Measurements from ENCODE around the gene LHFPL4. TPM values are rescaled to one million over a fixed set of nuclear protein-coding genes. Genes with fewer than 3 reads are reported as not detected.
A peak's percentile ranks its signal among the peaks of the same experiment; 100 is the strongest.

The LHFPL4 gene
- polyA plus RNA-seq, 1 donor from 2014 or later = not detected

DNA sequence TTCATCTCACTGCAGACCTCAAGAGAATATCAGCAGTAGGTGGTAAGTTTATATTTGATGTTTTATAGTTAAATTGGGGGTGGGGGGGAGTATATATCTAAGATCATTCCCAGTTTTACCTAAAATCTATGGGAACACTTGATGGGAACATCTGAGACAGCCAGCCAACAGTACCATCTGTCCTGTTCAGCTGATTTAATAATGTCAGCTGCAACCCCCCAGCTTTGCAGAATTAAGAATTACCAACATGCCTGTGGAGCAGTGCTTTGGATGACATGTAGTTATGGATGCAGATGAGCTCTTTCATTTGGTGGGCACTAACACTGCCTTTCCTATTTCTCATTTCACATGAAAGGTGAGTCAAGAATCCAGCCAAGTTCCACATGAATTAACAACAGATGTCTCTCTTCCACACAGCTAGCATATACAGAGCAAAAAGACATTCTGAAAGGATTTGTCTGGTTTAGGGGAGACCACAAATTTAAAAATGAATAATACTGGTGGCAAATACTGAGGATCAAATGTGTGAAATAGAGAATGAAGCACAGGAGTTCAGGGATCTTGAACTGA, 80.0 kb downstream of the LHFPL4 start:
- H3K9me3 Mint-ChIP-seq = no peaks in the 10 kb centered on the region
- H3K4me3 Mint-ChIP-seq = no peak overlapping the region
- peaks cover 13% of the 10 kb centered on the region for H3K36me3 Mint-ChIP-seq
- H3K27me3 Mint-ChIP-seq = no peaks in the 10 kb centered on the region
- peaks cover 0 to 2% (median 0%) of the 10 kb centered on the region in 3 donors for H3K4me1 Mint-ChIP-seq
- H3K27ac Mint-ChIP-seq = peak overlapping the region in 1 of 3 donors; percentile 53

DNA sequence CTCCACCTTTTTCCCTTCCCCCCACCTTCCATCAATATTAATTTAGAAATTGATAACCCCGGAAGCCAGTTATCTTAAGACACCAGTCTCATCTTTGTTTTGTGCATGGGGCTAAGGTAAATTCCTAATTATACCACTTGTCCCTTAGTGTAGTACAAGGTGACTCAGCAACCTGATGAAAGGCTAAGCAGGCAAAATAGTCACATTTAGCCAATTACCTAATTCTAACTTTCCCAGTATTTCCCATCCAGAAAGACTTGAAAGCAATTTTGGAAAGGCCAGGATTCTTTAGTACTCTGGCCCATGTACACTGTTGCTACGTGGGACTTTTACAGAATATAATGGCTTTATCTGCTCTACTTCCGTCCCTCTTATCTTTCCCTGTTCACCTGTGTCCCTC, 83.6 kb downstream of the LHFPL4 start:
- Mint-ChIP-seq H3K36me3 (peaks cover 5% of the 10 kb centered on the region), H3K27ac (no peak overlapping the region), H3K27me3 (no peaks in the 10 kb centered on the region), H3K4me1 (no peaks in the 10 kb centered on the region), H3K9me3 (no peaks in the 10 kb centered on the region), H3K4me3 (no peak overlapping the region)

DNA sequence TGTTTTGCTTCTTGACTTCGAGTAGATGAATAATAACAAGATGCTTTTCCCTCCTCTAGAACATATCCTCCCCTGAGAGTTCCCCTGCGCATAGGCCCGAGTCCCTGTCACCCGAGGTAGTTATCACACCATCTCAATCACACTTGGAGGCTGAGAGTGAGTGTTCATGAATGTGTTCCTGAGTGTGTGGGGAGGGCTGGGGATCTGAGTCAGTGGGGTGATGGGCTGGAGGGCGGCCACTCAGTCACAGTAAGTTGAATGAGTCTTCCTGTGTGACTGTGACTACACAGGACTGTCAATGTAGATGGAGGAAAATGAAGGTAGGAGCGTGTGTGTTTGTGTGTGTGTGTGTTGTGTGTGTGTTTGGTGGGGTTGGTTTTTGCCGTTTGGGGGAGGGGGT, 85.2 kb downstream of the LHFPL4 start:
- H3K36me3 Mint-ChIP-seq = peaks cover 3% of the 10 kb centered on the region
- no peaks in the 10 kb centered on the region for H3K4me1 Mint-ChIP-seq
- H3K27me3 Mint-ChIP-seq = no peaks in the 10 kb centered on the region
- no peaks in the 10 kb centered on the region for H3K9me3 Mint-ChIP-seq
- no peak overlapping the region for H3K4me3 Mint-ChIP-seq
- peak overlapping the region in 2 of 3 donors; percentile 20 to 40 for H3K27ac Mint-ChIP-seq

- H3K27ac Mint-ChIP-seq = no peak overlapping the region
- H3K36me3 Mint-ChIP-seq = peaks cover 3% of the 10 kb centered on the region
- H3K9me3 Mint-ChIP-seq = no peaks in the 10 kb centered on the region
- H3K4me1 Mint-ChIP-seq = no peaks in the 10 kb centered on the region
- no peaks in the 10 kb centered on the region for H3K27me3 Mint-ChIP-seq
- no peak overlapping the region for H3K4me3 Mint-ChIP-seq
These were observed 86.2 kb downstream of the LHFPL4 start for GRCh38 chr3:9467451-9467850.

- Mint-ChIP-seq H3K9me3 (no peaks in the 10 kb centered on the region), H3K4me3 (no peak overlapping the region), H3K27ac (no peak overlapping the region), H3K4me1 (peaks cover 0 to 14% (median 3%) of the 10 kb centered on the region in 3 donors), H3K27me3 (no peaks in the 10 kb centered on the region), H3K36me3 (peaks cover 2% of the 10 kb centered on the region)
These were observed 98.0 kb downstream of the LHFPL4 start for GRCh38 chr3:9455596-9456131.

DNA sequence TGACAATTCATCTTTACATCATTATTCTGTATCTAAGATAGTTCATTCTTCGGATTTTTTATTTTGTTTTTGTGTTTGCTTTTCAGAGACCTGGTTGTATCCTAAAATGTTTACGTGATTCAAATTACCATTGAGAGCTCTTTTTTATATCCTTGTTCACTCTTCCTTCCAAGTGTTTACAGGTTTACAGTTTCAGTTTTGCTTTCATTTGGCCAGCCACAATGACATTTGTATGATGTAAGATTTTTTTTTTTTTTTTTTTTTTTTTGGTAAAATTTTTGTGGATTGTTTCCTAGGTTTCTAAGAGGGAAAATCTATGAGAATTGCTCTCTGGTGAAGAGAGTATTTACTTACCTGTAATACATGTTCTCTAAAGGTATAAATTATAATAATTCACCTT, 101.2 kb downstream of the LHFPL4 start:
- H3K27ac Mint-ChIP-seq = peak overlapping the region in 2 of 3 donors; percentile 1 to 89
- H3K4me1 Mint-ChIP-seq = peaks cover 0 to 14% (median 3%) of the 10 kb centered on the region in 3 donors
- no peaks in the 10 kb centered on the region for H3K9me3 Mint-ChIP-seq
- peaks cover 2% of the 10 kb centered on the region for H3K36me3 Mint-ChIP-seq
- H3K4me3 Mint-ChIP-seq = peak overlapping the region in 1 of 4 donors; percentile 23
- H3K27me3 Mint-ChIP-seq = no peaks in the 10 kb centered on the region

GRCh38 chr3:9450991-9451390, 102.6 kb downstream of the LHFPL4 start:
- H3K27ac Mint-ChIP-seq = no peak overlapping the region
- H3K36me3 Mint-ChIP-seq = peaks cover 2% of the 10 kb centered on the region
- H3K4me1 Mint-ChIP-seq = peaks cover 0 to 14% (median 3%) of the 10 kb centered on the region in 3 donors
- H3K4me3 Mint-ChIP-seq = no peak overlapping the region
- H3K9me3 Mint-ChIP-seq = no peaks in the 10 kb centered on the region
- no peaks in the 10 kb centered on the region for H3K27me3 Mint-ChIP-seq

DNA sequence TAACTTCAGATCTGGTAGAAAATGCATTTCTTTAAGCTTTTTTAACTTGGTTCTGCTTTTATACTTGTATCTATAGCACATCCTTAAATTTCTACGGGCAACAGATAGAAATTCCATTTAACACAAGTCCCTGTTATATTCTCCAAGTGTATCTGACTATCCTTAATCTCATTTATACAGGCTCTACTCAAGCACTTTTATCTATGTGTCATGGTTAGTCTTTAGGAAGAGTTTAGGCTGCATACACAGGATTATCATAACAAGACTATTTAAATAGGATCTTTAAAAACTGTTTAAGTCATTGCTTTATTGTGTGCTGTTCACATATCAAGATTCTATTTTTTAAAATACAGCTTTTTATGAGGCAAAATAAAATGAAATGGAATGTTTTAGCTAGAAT, 103.5 kb downstream of the LHFPL4 start:
- H3K36me3 Mint-ChIP-seq = peaks cover 2% of the 10 kb centered on the region
- peaks cover 0 to 14% (median 3%) of the 10 kb centered on the region in 3 donors for H3K4me1 Mint-ChIP-seq
- H3K27ac Mint-ChIP-seq = no peak overlapping the region
- no peak overlapping the region for H3K4me3 Mint-ChIP-seq
- no peaks in the 10 kb centered on the region for H3K27me3 Mint-ChIP-seq
- no peaks in the 10 kb centered on the region for H3K9me3 Mint-ChIP-seq

DNA sequence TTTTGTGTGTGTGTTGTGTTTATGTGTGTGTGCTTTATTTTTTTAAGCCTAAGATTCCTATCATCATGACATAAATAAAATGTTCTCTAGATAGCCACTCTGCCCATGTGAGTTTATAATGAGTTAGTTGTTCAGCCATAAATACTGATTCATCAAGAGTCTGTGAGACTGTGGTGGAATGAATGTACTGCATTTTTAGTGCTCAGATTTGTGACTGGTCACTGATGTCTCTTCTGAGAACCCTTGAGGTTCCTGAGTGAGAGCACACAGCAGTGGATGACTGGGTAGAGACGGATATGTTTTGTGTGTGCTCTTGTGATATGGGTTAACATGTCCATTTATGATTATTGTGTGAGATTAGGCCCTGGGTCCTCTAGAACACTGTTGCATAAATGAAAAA, 105.0 kb downstream of the LHFPL4 start:
- Mint-ChIP-seq H3K4me1 (peaks cover 0 to 14% (median 3%) of the 10 kb centered on the region in 3 donors), H3K36me3 (no peaks in the 10 kb centered on the region), H3K27me3 (no peaks in the 10 kb centered on the region), H3K9me3 (no peaks in the 10 kb centered on the region), H3K27ac (no peak overlapping the region), H3K4me3 (no peak overlapping the region)

Other genes starting within 250 kb of the LHFPL4 start
- gene THUMPD3, start 190.8 kb downstream of the LHFPL4 start, polyA plus RNA-seq = 17.9 TPM
- 57.3 TPM for gene SETD5, start 156.2 kb downstream of the LHFPL4 start, polyA plus RNA-seq
- 128 TPM for gene MTMR14, start 95.7 kb upstream of the LHFPL4 start, polyA plus RNA-seq
- gene CPNE9, start 150.0 kb upstream of the LHFPL4 start, polyA plus RNA-seq = not detected
- gene BRPF1, start 177.9 kb upstream of the LHFPL4 start, polyA plus RNA-seq = 14.2 TPM
- 20.7 TPM for gene OGG1, start 196.1 kb upstream of the LHFPL4 start, polyA plus RNA-seq
- 0.65 TPM for gene CAMK1, start 216.1 kb upstream of the LHFPL4 start, polyA plus RNA-seq
- 52.6 TPM for gene TADA3, start 238.7 kb upstream of the LHFPL4 start, polyA plus RNA-seq
- gene ARPC4, start 239.3 kb upstream of the LHFPL4 start, polyA plus RNA-seq = 262 TPM

Data from IgD-negative memory B cell (primary cell).